GM04504 (cell line): ENCODE results near the gene BZW2.

ENCODE experiments used
- DNase-seq: peaks from one replicate; pipeline ENCODE4 v3.0.0-alpha.2; 2012; ENCODE audit warnings: low read depth

The BZW2 gene

GRCh38 chr7:16753102-16753931 is 107.3 kb downstream of the BZW2 start, which contains the start of gene TSPAN13:
Gene TSPAN13 (plus strand): TSS chr7:16753755. CDS start chr7:16753968, 213 bp downstream.
- DNase-seq: no peak

- no peak for DNase-seq
Measured at GRCh38 chr7:16753932-16754855, 108.2 kb downstream of the BZW2 start.

- DNase-seq: no peak
Measured at GRCh38 chr7:16754856-16755317, 108.9 kb downstream of the BZW2 start.

- no peak for DNase-seq
Measured at GRCh38 chr7:16755397-16755796, 109.4 kb downstream of the BZW2 start.
